ENCODE data around the gene MIER2. TPM values are rescaled to one million over a fixed set of nuclear protein-coding genes. Genes with fewer than 3 reads are reported as not detected.

The MIER2 gene
- total RNA-seq, 1 donor from 2014 or later, result 44.1 TPM

DNA sequence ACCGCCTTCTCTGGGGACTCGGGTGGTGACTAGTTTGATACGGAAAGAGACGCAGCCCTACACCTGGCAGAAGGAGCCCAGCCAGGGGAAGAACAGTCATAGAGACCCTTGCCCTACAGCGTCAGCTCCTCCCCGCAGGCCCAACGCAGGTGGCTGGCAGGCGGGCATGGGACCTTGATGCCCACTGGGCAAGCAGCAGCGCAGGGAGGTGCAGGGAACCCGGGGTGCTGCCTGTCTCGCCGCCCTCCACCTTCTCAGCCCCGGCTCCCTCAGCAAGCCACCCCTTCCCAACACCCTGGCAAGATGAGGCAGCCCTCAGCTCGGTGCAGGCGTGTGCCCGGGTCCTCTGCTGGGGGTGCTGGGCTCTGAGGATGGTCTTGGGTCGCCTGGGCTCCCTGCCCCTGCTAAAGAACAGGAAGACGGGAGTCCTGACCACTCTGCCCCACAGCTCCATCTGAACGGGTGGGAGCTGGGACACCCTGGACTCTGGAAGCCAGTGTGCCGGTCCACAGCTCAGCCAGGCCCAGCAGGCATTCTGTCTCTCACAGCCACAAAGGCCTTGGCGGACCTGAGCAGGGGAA, 9.0 kb downstream of the MIER2 start:
- TF ChIP-seq, protein P1, sequence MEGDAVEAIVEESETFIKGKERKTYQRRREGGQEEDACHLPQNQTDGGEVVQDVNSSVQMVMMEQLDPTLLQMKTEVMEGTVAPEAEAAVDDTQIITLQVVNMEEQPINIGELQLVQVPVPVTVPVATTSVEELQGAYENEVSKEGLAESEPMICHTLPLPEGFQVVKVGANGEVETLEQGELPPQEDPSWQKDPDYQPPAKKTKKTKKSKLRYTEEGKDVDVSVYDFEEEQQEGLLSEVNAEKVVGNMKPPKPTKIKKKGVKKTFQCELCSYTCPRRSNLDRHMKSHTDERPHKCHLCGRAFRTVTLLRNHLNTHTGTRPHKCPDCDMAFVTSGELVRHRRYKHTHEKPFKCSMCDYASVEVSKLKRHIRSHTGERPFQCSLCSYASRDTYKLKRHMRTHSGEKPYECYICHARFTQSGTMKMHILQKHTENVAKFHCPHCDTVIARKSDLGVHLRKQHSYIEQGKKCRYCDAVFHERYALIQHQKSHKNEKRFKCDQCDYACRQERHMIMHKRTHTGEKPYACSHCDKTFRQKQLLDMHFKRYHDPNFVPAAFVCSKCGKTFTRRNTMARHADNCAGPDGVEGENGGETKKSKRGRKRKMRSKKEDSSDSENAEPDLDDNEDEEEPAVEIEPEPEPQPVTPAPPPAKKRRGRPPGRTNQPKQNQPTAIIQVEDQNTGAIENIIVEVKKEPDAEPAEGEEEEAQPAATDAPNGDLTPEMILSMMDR (IDR thresholded peaks at IDR 0.05; ENCODE audit: unreplicated experiment), result no peak
- peaks cover 7% of the 10 kb centered on the region for H3K27me3 Mint-ChIP-seq (ENCODE audit: unreplicated experiment)
- no peak overlapping the region for H3K27ac Mint-ChIP-seq (ENCODE audit: unreplicated experiment)
- peaks cover 23% of the 10 kb centered on the region for H3K36me3 Mint-ChIP-seq (ENCODE audit: low read depth, unreplicated experiment)
- H3K4me1 Mint-ChIP-seq (ENCODE audit: unreplicated experiment), result peaks cover 7% of the 10 kb centered on the region
- no peaks in the 10 kb centered on the region for H3K9me3 Mint-ChIP-seq (ENCODE audit: unreplicated experiment)
- no peak overlapping the region for H3K4me3 Mint-ChIP-seq (ENCODE audit: unreplicated experiment)
- DNase-seq (ENCODE audit: low spot score), result no peak

GRCh38 chr19:335072-335471, 9.5 kb downstream of the MIER2 start:
- TF ChIP-seq, protein P1 (IDR thresholded peaks at IDR 0.05; ENCODE audit: unreplicated experiment), result no peak
- peaks cover 6% of the 10 kb centered on the region for H3K27me3 Mint-ChIP-seq (ENCODE audit: unreplicated experiment)
- H3K27ac Mint-ChIP-seq (ENCODE audit: unreplicated experiment), result no peak overlapping the region
- DNase-seq (ENCODE audit: low spot score), result no peak
- no peaks in the 10 kb centered on the region for H3K9me3 Mint-ChIP-seq (ENCODE audit: unreplicated experiment)
- no peak overlapping the region for H3K4me3 Mint-ChIP-seq (ENCODE audit: unreplicated experiment)
- peaks cover 21% of the 10 kb centered on the region for H3K36me3 Mint-ChIP-seq (ENCODE audit: low read depth, unreplicated experiment)
- H3K4me1 Mint-ChIP-seq (ENCODE audit: unreplicated experiment), result peaks cover 4% of the 10 kb centered on the region

- TF ChIP-seq, protein P1 (IDR thresholded peaks at IDR 0.05; ENCODE audit: unreplicated experiment), result no peak
- Mint-ChIP-seq H3K4me1 (ENCODE audit: unreplicated experiment) (peaks cover 4% of the 10 kb centered on the region), H3K9me3 (ENCODE audit: unreplicated experiment) (no peaks in the 10 kb centered on the region), H3K4me3 (ENCODE audit: unreplicated experiment) (no peak overlapping the region), H3K27me3 (ENCODE audit: unreplicated experiment) (peaks cover 4% of the 10 kb centered on the region), H3K36me3 (ENCODE audit: low read depth, unreplicated experiment) (peaks cover 16% of the 10 kb centered on the region), H3K27ac (ENCODE audit: unreplicated experiment) (no peak overlapping the region)
- no peak for DNase-seq (ENCODE audit: low spot score)
These were observed 10.1 kb downstream of the MIER2 start for GRCh38 chr19:334296-335071.

GRCh38 chr19:330503-330902, 14.1 kb downstream of the MIER2 start:
- peaks cover 37% of the 10 kb centered on the region for H3K36me3 Mint-ChIP-seq (ENCODE audit: low read depth, unreplicated experiment)
- peaks cover 2% of the 10 kb centered on the region for H3K27me3 Mint-ChIP-seq (ENCODE audit: unreplicated experiment)
- no peak for DNase-seq (ENCODE audit: low spot score)
- TF ChIP-seq, protein P1 (IDR thresholded peaks at IDR 0.05; ENCODE audit: unreplicated experiment), result no peak
- H3K4me3 Mint-ChIP-seq (ENCODE audit: unreplicated experiment), result peak overlapping the region; percentile 65
- no peak overlapping the region for H3K27ac Mint-ChIP-seq (ENCODE audit: unreplicated experiment)
- H3K4me1 Mint-ChIP-seq (ENCODE audit: unreplicated experiment), result no peaks in the 10 kb centered on the region
- H3K9me3 Mint-ChIP-seq (ENCODE audit: unreplicated experiment), result no peaks in the 10 kb centered on the region

DNA sequence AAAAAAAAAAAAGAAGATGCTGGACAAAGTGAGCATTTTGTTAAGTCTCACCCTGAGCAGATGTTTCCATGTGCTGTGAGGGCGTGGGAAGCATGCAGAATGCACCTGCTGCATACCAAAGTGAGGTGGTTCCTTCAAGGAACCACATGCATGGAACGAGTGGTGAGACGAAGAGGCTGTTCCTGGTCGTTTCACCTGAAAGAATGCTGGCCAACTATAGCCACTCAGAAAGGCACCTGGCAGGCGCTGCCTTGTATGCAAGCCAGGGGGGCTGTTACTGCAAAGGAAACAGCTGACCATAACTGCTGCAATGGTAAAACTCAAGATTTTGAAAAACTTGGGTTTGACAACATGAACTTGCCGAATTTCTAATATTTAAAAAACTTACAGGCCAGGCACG, 14.7 kb downstream of the MIER2 start:
- H3K36me3 Mint-ChIP-seq (ENCODE audit: low read depth, unreplicated experiment), result peaks cover 38% of the 10 kb centered on the region

More for the DNA sequence above, 14.7 kb downstream of the MIER2 start:
- Mint-ChIP-seq H3K27me3 (ENCODE audit: unreplicated experiment) (peaks cover 2% of the 10 kb centered on the region), H3K9me3 (ENCODE audit: unreplicated experiment) (no peaks in the 10 kb centered on the region), H3K27ac (ENCODE audit: unreplicated experiment) (no peak overlapping the region), H3K4me3 (ENCODE audit: unreplicated experiment) (no peak overlapping the region), H3K4me1 (ENCODE audit: unreplicated experiment) (no peaks in the 10 kb centered on the region)
- TF ChIP-seq, protein P1 (IDR thresholded peaks at IDR 0.05; ENCODE audit: unreplicated experiment), result no peak
- no peak for DNase-seq (ENCODE audit: low spot score)

All from endothelial cell (in vitro differentiated cells).